NCI-H82 treated with DMSO at 0.1 percent for 48 hours (cell line): Measurements from ENCODE around the gene SOHLH2.
A peak's percentile ranks its signal among the peaks of the same experiment; 100 is the strongest.

Experiments used
- DNase-seq: peaks from one replicate; lab custom pipeline; 2025; ENCODE audit not compliant: unreplicated experiment; lab: John Stamatoyannopoulos, UW

Gene SOHLH2

GRCh38 chr13:36188441-36188840 is 25.9 kb downstream of the SOHLH2 start:
- DNase-seq = no peak

GRCh38 chr13:36183901-36184300 is 30.5 kb downstream of the SOHLH2 start:
- no peak for DNase-seq

GRCh38 chr13:36175621-36176020 is 38.7 kb downstream of the SOHLH2 start:
- DNase-seq = no peak

GRCh38 chr13:36174923-36175322 is 39.4 kb downstream of the SOHLH2 start:
- no peak for DNase-seq

GRCh38 chr13:36173571-36174322 is 40.6 kb downstream of the SOHLH2 start:
- no peak for DNase-seq

- DNase-seq = no peak
Observed at GRCh38 chr13:36166046-36166445, 48.3 kb downstream of the SOHLH2 start.

- peak; percentile 58 for DNase-seq
Observed at GRCh38 chr13:36163809-36164308, 50.5 kb downstream of the SOHLH2 start.

GRCh38 chr13:36163286-36163685 is 51.1 kb downstream of the SOHLH2 start:
- DNase-seq = no peak

- DNase-seq = no peak
Observed at GRCh38 chr13:36160297-36160696, 54.1 kb downstream of the SOHLH2 start.

- DNase-seq = no peak
Observed at GRCh38 chr13:36158611-36159010, 55.7 kb downstream of the SOHLH2 start.

GRCh38 chr13:36157480-36157879 is 56.9 kb downstream of the SOHLH2 start:
- no peak for DNase-seq

GRCh38 chr13:36154567-36155291 is 59.6 kb downstream of the SOHLH2 start:
- no peak for DNase-seq

- no peak for DNase-seq
Observed at GRCh38 chr13:36151591-36151990, 62.8 kb downstream of the SOHLH2 start.

GRCh38 chr13:36148446-36148845 is 65.9 kb downstream of the SOHLH2 start:
- no peak for DNase-seq

GRCh38 chr13:36147330-36147729 is 67.0 kb downstream of the SOHLH2 start:
- no peak for DNase-seq

GRCh38 chr13:36146511-36147269 is 67.7 kb downstream of the SOHLH2 start:
- no peak for DNase-seq

GRCh38 chr13:36143738-36144137 is 70.6 kb downstream of the SOHLH2 start:
- DNase-seq = no peak

- no peak for DNase-seq
Observed at GRCh38 chr13:36142735-36143134, 71.6 kb downstream of the SOHLH2 start.

- DNase-seq = no peak
Observed at GRCh38 chr13:36135876-36136275, 78.5 kb downstream of the SOHLH2 start.

GRCh38 chr13:36134632-36135031 is 79.7 kb downstream of the SOHLH2 start:
- DNase-seq = no peak

GRCh38 chr13:36133950-36134626 is 80.3 kb downstream of the SOHLH2 start:
- no peak for DNase-seq
